ENCODE data around the gene GPR152.

Gene GPR152

GRCh38 chr11:67452141-67452952 is at the start of gene GPR152:
GPR152 (minus strand) TSS chr11:67452729; CDS start chr11:67452724, 5 bp downstream.
- no peak for DNase-seq

GRCh38 chr11:67501854-67502253 is 49.3 kb upstream of the GPR152 start:
- DNase-seq, result no peak

- DNase-seq, result no peak
Measured at GRCh38 chr11:67500831-67501715, 48.5 kb upstream of the GPR152 start.

- DNase-seq, result no peak
Measured at GRCh38 chr11:67500484-67500821, 47.9 kb upstream of the GPR152 start.

GRCh38 chr11:67499808-67500483 is 47.4 kb upstream of the GPR152 start:
- DNase-seq, result no peak

GRCh38 chr11:67498544-67498972 is 46.0 kb upstream of the GPR152 start:
- DNase-seq, result no peak

- no peak for DNase-seq
Measured at GRCh38 chr11:67497656-67498291, 45.2 kb upstream of the GPR152 start.

GRCh38 chr11:67496113-67496512 is 43.6 kb upstream of the GPR152 start:
- no peak for DNase-seq

GRCh38 chr11:67495234-67496005 is 42.9 kb upstream of the GPR152 start:
- DNase-seq, result no peak

- no peak for DNase-seq
Measured at GRCh38 chr11:67494371-67495233, 42.1 kb upstream of the GPR152 start.

GRCh38 chr11:67493548-67494370 is 41.2 kb upstream of the GPR152 start:
- DNase-seq, result no peak

- no peak for DNase-seq
Measured at GRCh38 chr11:67492801-67493547, 40.4 kb upstream of the GPR152 start.

- no peak for DNase-seq
Measured at GRCh38 chr11:67492069-67492727, 39.7 kb upstream of the GPR152 start.

- DNase-seq, result no peak
Measured at GRCh38 chr11:67491276-67492068, 38.9 kb upstream of the GPR152 start.

- no peak for DNase-seq
Measured at GRCh38 chr11:67490727-67491065, 38.2 kb upstream of the GPR152 start.

GRCh38 chr11:67489885-67490726 is 37.6 kb upstream of the GPR152 start:
- no peak for DNase-seq

Measured in activated CD8-positive, alpha-beta memory T cell treated with anti-CD3 and anti-CD28 coated beads for 24 hours (primary cell).